HFFc6 (cell line): ENCODE measurements around the gene APEH. TPM values are rescaled to one million over a fixed set of nuclear protein-coding genes. Genes with fewer than 3 reads are reported as not detected.

ENCODE experiments used
- DNase-seq: peaks from one replicate; pipeline ENCODE4 v3.0.0-alpha.2; 2018
- H3K27ac Mint-ChIP-seq: 2 replicates; pipeline ENCODE4 v1.8.0; 2020; ENCODE audit warnings: mild to moderate bottlenecking, mixed read lengths
- H3K27me3 Mint-ChIP-seq: 2 replicates; pipeline ENCODE4 v1.8.0; 2021; ENCODE audit warnings: mild to moderate bottlenecking, moderate library complexity, mixed read lengths; ENCODE audit not compliant: insufficient read depth
- H3K36me3 Mint-ChIP-seq: 2 replicates; pipeline ENCODE4 v1.8.0; 2021; ENCODE audit warnings: low read depth, mixed read lengths
- H3K4me1 Mint-ChIP-seq: 2 replicates; pipeline ENCODE4 v1.8.0; 2020; ENCODE audit warnings: low read depth, mixed read lengths
- H3K4me3 Mint-ChIP-seq: 2 replicates; pipeline ENCODE4 v1.8.0; 2020; ENCODE audit warnings: mild to moderate bottlenecking, moderate library complexity, mixed read lengths
- H3K9me3 Mint-ChIP-seq: 2 replicates; pipeline ENCODE4 v1.8.0; 2020; ENCODE audit warnings: mild to moderate bottlenecking, mixed read lengths
- total RNA-seq, 6 experiments: library from RNA; stranded (reverse); fragmentation: NEBNext Ultra II Directional; extraction: Animal tissue kit (Norgen Biotek cat#: 25700); gene quantifications; 2 replicates in 1 of 6; 3 replicates in 5 of 6; pipeline ENCODE4 v1.2.3, GENCODE V29; 2021
- TF ChIP-seq, protein P1 (sequence below): fragments of 200-600 bp; sonication (generic); IDR thresholded peaks from 2 replicates; pipeline ENCODE4 v1.5.0; 2021; ENCODE audit warnings: antibody characterized with exemption, mild to moderate bottlenecking

Gene APEH
- total RNA-seq, 6 experiments from 2014 or later = 98.5 to 126 (median 112) TPM

DNA sequence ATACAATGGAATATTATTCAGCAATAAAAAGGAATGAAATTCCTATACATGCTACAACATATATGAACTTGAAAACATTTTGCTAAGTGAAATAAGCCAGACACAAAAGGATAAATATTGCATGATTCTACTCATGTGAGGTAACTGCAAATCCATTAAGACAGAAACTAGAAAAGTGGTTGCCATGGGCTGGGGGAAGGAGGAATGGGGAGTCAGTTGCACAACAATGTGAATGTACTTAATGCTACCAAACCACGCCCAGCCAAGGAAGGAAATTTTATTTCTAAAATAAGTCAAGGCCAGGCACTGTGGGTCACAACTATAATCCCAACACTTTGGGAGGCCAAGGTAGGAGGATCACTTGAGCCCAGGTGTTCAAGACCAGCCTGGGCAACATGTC is 59.4 kb downstream of the APEH start:
- Mint-ChIP-seq H3K4me1 (no peaks in the 10 kb centered on the region), H3K27ac (no peak overlapping the region), H3K4me3 (no peak overlapping the region), H3K27me3 (no peaks in the 10 kb centered on the region; the same call in 1 of the 2 replicates), H3K9me3 (no peaks in the 10 kb centered on the region), H3K36me3 (peaks cover 36% of the 10 kb centered on the region)
- TF ChIP-seq, protein P1, sequence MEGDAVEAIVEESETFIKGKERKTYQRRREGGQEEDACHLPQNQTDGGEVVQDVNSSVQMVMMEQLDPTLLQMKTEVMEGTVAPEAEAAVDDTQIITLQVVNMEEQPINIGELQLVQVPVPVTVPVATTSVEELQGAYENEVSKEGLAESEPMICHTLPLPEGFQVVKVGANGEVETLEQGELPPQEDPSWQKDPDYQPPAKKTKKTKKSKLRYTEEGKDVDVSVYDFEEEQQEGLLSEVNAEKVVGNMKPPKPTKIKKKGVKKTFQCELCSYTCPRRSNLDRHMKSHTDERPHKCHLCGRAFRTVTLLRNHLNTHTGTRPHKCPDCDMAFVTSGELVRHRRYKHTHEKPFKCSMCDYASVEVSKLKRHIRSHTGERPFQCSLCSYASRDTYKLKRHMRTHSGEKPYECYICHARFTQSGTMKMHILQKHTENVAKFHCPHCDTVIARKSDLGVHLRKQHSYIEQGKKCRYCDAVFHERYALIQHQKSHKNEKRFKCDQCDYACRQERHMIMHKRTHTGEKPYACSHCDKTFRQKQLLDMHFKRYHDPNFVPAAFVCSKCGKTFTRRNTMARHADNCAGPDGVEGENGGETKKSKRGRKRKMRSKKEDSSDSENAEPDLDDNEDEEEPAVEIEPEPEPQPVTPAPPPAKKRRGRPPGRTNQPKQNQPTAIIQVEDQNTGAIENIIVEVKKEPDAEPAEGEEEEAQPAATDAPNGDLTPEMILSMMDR = no peak
- no peak for DNase-seq

Other genes starting within 250 kb of the APEH start
- gene NICN1, start 245.0 kb upstream of the APEH start, total RNA-seq = 10 to 100 TPM; 10.3 to 15.8 (median 13.2) TPM
- 100 to 1,000 TPM; 101 to 121 (median 106) TPM for gene DAG1, start 204.1 kb upstream of the APEH start, total RNA-seq
- gene BSN, start 119.9 kb upstream of the APEH start, total RNA-seq = under 1 TPM; 0.02 to 0.14 (median 0.06) TPM
- gene MST1, start 15.1 kb downstream of the APEH start, total RNA-seq = 1 to 10 TPM; 3.4 to 7.4 (median 4.8) TPM
- gene RNF123, start 15.2 kb downstream of the APEH start, total RNA-seq = 10 to 100 TPM; 35.3 to 44.2 (median 39.8) TPM
- gene AMIGO3, start 45.3 kb downstream of the APEH start, total RNA-seq = under 1 TPM in 2 of 6 experiments, not detected in 4; 0.43 to 0.61 TPM
- gene GMPPB, start 49.6 kb downstream of the APEH start, total RNA-seq = 10 to 100 TPM; 30.5 to 39.4 (median 34.8) TPM
- 10 to 100 TPM; 29.8 to 43.7 (median 38.4) TPM for gene IP6K1, start 112.2 kb downstream of the APEH start, total RNA-seq
- gene CDHR4, start 125.5 kb downstream of the APEH start, total RNA-seq = under 1 TPM in 2 of 6 experiments, not detected in 4; 0.17 to 0.18 TPM
- 1 to 10 TPM; 3.2 to 4.3 (median 3.6) TPM for gene INKA1, start 128.9 kb downstream of the APEH start, total RNA-seq
- 10 to 100 TPM; 11.9 to 32.6 (median 28.3) TPM for gene UBA7, start 139.6 kb downstream of the APEH start, total RNA-seq
- 1 to 10 TPM; 3.4 to 7.5 (median 6.3) TPM for gene TRAIP, start 182.2 kb downstream of the APEH start, total RNA-seq
- gene CAMKV, start 195.6 kb downstream of the APEH start, total RNA-seq = not detected
- 1 to 10 TPM in 1 of 6 experiments, under 1 TPM in 5; 0.34 to 1.1 (median 0.80) TPM for gene MST1R, start 229.5 kb downstream of the APEH start, total RNA-seq